Vagina (tissue), 2 donors: Measurements from ENCODE around the gene TTLL6.
"Not testable (repeated sequence)": the region's sequence is repeated elsewhere in the genome, so short reads cannot be mapped to it uniquely, and the experiment has no call there.

Experiments
- POLR2AphosphoS5 ChIP-seq, 2 donors: sonication (generic); formaldehyde crosslinking; IDR thresholded peaks; one replicate each; pipeline ENCODE4 v1.9.0; 2017; ENCODE audit warnings: antibody characterized with exemption in 2 of 2, mild to moderate bottlenecking in 2 of 2, low read depth in 1 of 2; ENCODE audit not compliant: insufficient read depth in 1 of 2
- TF ChIP-seq, protein P1 (sequence below), 3 experiments: fragments of 450-650 bp in 2 of 3; fragments of 200-600 bp in 1 of 3; sonication (generic) in 1 of 3; IDR thresholded peaks; one replicate each; pipeline ENCODE4 v1.5.1; 2017 to 2019; ENCODE audit warnings: antibody characterized with exemption in 3 of 3, mild to moderate bottlenecking in 2 of 3, moderate library complexity in 2 of 3

DNA sequence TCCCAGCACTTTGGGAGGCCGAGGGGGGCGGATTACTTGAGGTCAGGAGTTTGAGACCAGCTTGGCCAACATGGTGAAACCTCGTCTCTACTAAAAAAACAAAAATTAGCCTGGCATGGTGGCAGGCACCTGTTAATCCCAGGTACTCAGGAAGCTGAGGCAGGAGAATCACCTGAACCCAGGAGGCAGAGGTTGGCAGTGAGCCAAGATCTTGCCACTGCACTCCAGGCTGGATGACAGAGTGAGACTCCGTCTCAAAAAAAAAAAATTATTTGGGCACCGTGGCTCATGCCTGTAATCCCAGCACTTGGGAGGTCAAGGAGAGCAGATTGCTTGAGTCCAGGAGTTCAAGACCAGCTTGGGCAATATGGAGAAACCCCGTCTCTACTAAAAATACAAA, 3.9 kb upstream of the TTLL6 start:
- TF ChIP-seq, protein P1, sequence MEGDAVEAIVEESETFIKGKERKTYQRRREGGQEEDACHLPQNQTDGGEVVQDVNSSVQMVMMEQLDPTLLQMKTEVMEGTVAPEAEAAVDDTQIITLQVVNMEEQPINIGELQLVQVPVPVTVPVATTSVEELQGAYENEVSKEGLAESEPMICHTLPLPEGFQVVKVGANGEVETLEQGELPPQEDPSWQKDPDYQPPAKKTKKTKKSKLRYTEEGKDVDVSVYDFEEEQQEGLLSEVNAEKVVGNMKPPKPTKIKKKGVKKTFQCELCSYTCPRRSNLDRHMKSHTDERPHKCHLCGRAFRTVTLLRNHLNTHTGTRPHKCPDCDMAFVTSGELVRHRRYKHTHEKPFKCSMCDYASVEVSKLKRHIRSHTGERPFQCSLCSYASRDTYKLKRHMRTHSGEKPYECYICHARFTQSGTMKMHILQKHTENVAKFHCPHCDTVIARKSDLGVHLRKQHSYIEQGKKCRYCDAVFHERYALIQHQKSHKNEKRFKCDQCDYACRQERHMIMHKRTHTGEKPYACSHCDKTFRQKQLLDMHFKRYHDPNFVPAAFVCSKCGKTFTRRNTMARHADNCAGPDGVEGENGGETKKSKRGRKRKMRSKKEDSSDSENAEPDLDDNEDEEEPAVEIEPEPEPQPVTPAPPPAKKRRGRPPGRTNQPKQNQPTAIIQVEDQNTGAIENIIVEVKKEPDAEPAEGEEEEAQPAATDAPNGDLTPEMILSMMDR (IDR thresholded peaks at IDR 0.05): not testable (repeated sequence)
- not testable (repeated sequence) for TF ChIP-seq POLR2AphosphoS5 (IDR thresholded peaks at IDR 0.05; ENCODE audit: insufficient read depth in 1 of 2, low read depth in 1 of 2)
